ENCODE results near the gene E2F1. TPM values are rescaled to one million over a fixed set of nuclear protein-coding genes. Genes with fewer than 3 reads are reported as not detected.

The E2F1 gene
- total RNA-seq, 4 donors from 2014 or later, result 2.1 to 32.2 (median 4.9) TPM

- DNase-seq, result no peak
- H3K4me3 ChIP-seq, result peak overlapping the region; percentile 81 to 93 (median 88)
- H3K27ac ChIP-seq, result peak overlapping the region in 1 of 4 donors; percentile 90
- H3K36me3 ChIP-seq, result peaks cover 0 to 12% (median 0%) of the 10 kb centered on the region in 3 donors
- TF ChIP-seq POLR2A (IDR thresholded peaks at IDR 0.05) (no peak), CTCF (IDR thresholded peaks at IDR 0.05) (no peak)
- no peaks in the 10 kb centered on the region for H3K27me3 ChIP-seq
- H3K4me1 ChIP-seq, result peaks cover 0 to 45% (median 12%) of the 10 kb centered on the region in 4 donors
- H3K9me3 ChIP-seq, result no peaks in the 10 kb centered on the region
These were observed 13.1 kb downstream of the E2F1 start for GRCh38 chr20:33673114-33673409.

- Histone ChIP-seq H3K4me3 (peak overlapping the region in 2 of 4 donors; percentile 90 to 93), H3K27me3 (no peaks in the 10 kb centered on the region), H3K27ac (no peak overlapping the region), H3K36me3 (peaks cover 0 to 12% (median 0%) of the 10 kb centered on the region in 3 donors), H3K9me3 (no peaks in the 10 kb centered on the region), H3K4me1 (peaks cover 0 to 48% (median 13%) of the 10 kb centered on the region in 4 donors)
- TF ChIP-seq CTCF (IDR thresholded peaks at IDR 0.05) (no peak), POLR2A (IDR thresholded peaks at IDR 0.05) (no peak)
- no peak for DNase-seq
These were observed 13.6 kb downstream of the E2F1 start for GRCh38 chr20:33672426-33673113.

- TF ChIP-seq POLR2A (IDR thresholded peaks at IDR 0.05) (no peak), CTCF (IDR thresholded peaks at IDR 0.05) (no peak)
- Histone ChIP-seq H3K27ac (no peak overlapping the region), H3K4me1 (peaks cover 0 to 53% (median 13%) of the 10 kb centered on the region in 4 donors), H3K4me3 (no peak overlapping the region), H3K27me3 (no peaks in the 10 kb centered on the region), H3K9me3 (no peaks in the 10 kb centered on the region), H3K36me3 (peaks cover 0 to 12% (median 0%) of the 10 kb centered on the region in 3 donors)
- DNase-seq, result no peak
These were observed 14.5 kb downstream of the E2F1 start for GRCh38 chr20:33671573-33672288.

DNA sequence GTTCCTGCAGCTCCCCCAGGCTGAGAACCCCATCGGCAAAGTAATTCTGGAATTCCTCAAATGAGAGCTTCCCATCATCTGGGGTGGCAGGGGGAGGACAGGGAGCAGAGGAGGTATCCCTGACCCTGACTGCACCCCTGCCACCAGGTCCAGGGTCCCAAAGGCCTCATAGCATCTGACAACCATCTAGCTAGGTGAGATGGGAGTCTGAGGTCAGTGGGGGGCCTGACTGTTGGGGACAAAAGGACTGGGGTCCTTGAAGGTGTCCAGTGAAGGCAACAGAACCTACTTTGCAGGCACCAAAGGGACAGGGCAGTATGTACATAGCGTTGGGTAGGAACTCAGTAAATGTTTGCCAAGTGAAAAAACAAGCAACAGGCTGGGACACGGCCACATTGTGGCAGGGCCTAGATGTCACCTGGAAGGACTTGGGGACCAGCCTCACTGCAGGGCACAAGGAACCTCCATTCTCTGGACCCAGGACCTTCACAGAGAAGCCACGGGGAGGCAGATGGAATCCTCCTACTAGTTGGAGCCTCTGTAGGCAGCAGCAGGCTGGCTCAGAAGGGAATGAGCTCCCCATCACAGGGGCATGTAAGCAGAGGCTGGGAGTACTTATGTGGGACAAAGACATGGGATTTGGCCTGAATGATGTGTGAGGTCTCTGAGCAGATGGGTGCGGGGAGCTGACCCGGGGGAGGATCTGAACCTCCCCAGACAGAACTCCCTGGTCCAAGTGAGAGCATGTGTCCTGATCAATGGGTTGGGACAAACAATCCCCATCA is 15.3 kb downstream of the E2F1 start:
- DNase-seq, result no peak
- Histone ChIP-seq H3K9me3 (no peaks in the 10 kb centered on the region), H3K4me1 (peaks cover 0 to 53% (median 16%) of the 10 kb centered on the region in 4 donors), H3K27me3 (no peaks in the 10 kb centered on the region), H3K4me3 (no peak overlapping the region), H3K27ac (no peak overlapping the region), H3K36me3 (peaks cover 0 to 12% (median 0%) of the 10 kb centered on the region in 3 donors)
- TF ChIP-seq CTCF (IDR thresholded peaks at IDR 0.05), result no peak
- TF ChIP-seq POLR2A (IDR thresholded peaks at IDR 0.05), result no peak

GRCh38 chr20:33669873-33670640 is 16.1 kb downstream of the E2F1 start:
- H3K4me1 ChIP-seq, result peaks cover 0 to 48% (median 16%) of the 10 kb centered on the region in 4 donors
- TF ChIP-seq POLR2A (IDR thresholded peaks at IDR 0.05), result no peak
- TF ChIP-seq CTCF (IDR thresholded peaks at IDR 0.05), result no peak
- H3K36me3 ChIP-seq, result peaks cover 0 to 12% (median 0%) of the 10 kb centered on the region in 3 donors
- no peak overlapping the region for H3K4me3 ChIP-seq
- no peak overlapping the region for H3K27ac ChIP-seq
- H3K27me3 ChIP-seq, result no peaks in the 10 kb centered on the region
- no peak for DNase-seq
- no peaks in the 10 kb centered on the region for H3K9me3 ChIP-seq
